Measurements from ENCODE around the gene CASP3. TPM values are rescaled to one million over a fixed set of nuclear protein-coding genes. Genes with fewer than 3 reads are reported as not detected.
"Not testable (repeated sequence)": the region's sequence is repeated elsewhere in the genome, so short reads cannot be mapped to it uniquely, and the experiment has no call there.

The CASP3 gene
- total RNA-seq, 1 donor from 2014 or later, result 19.7 TPM

DNA sequence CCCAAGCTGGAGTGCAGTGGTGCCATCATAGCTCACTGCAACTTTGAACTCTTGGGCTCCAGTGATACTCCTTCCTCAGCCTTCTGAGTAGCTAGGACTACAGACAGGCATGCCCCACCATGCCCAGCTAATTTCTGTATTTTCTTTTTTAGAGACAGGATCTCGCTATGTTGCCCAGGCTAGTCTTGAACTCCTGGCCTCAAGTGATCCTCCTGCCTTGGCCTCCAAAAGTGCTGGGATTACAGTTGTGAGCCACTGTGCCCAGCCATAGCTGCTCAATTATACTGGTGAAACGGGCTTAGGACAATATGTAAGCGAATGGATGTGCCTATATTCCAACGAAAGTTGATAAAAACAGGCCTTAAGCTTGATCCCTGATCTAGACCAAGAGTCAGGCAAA lies 13.1 kb downstream of the CASP3 start:
- DNase-seq (ENCODE audit: low spot score), result no peak

- DNase-seq (ENCODE audit: low spot score), result no peak
Measured at GRCh38 chr4:184635381-184635780, 13.9 kb downstream of the CASP3 start.

DNA sequence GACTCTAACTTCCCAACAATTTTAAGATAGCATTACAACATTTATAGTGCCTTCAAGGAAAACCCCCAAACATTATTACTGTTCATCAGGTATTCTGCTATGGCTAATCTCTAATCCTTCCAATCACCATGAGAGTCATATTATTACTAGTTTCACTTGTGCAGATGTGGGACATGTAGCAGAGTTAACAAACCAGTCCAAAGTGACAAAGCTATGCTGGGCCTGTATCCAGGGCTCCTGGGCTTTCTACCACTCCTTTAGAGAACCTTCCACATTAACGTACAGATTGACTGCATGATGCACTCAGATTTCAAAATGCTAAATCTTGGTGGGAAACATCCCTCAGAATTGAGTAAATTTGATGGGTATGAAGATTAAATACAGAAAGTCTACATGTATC lies 16.4 kb downstream of the CASP3 start:
- no peak for DNase-seq (ENCODE audit: low spot score)

DNA sequence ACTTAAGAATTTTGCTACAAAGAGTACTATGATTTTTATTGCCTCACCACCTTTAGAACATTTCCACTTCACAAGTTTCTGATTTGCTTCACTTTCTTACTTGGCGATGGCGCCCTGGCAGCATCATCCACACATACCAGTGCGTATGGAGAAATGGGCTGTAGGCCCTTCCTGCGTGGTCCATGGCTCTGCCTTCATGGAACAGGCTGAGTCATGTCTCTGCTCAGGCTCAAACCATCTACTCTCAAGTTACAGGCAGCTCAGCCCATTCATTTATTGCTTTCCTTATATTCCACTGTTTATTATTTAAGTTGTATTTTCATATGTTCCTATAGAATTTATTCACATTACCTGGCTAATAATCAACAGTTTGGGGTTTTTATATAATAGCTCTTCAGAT lies 21.1 kb downstream of the CASP3 start:
- DNase-seq (ENCODE audit: low spot score), result no peak

DNA sequence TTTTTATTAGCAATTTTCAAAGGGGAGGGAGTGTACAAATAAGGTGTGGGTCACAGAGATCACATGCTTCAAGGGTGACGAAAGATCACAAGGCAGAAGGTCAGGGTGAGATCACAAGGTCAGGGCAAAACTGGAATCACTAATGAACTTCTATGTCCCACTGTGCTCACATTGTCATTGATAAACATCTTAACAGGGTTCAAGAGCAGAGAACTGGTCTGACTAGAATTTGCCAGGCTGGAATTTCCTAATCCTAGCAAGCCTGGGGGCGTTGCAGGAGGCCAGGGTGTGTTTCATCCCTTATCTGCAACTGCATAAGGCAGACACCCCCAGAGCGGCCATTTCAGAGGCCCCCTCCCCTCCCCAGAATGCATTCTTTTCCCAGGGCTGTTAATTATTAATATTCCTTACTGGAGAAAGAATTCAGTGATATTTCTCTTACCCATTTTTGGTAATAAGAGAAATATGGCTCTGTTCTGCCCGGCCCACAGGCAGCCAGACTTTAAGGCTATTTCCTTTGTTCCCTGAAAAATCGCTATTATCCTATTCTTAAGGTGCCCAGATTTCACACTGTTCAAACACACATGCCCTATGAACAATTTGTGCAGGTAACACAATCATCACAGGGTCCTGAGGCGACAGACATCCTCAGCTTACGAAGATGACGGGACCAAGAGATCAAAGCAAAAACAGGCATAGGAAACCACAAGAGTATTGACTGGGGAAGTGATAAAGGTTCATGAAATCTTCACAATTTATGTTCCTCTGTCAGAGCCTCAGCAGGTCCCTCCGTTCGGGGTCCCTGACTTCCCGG lies 23.3 kb downstream of the CASP3 start:
- not testable (repeated sequence) for DNase-seq (ENCODE audit: low spot score)

- DNase-seq (ENCODE audit: low spot score), result no peak
Measured at GRCh38 chr4:184624972-184625554, 24.2 kb downstream of the CASP3 start.

- DNase-seq (ENCODE audit: low spot score), result not testable (repeated sequence)
Measured at GRCh38 chr4:184624504-184624903, 24.7 kb downstream of the CASP3 start.

DNA sequence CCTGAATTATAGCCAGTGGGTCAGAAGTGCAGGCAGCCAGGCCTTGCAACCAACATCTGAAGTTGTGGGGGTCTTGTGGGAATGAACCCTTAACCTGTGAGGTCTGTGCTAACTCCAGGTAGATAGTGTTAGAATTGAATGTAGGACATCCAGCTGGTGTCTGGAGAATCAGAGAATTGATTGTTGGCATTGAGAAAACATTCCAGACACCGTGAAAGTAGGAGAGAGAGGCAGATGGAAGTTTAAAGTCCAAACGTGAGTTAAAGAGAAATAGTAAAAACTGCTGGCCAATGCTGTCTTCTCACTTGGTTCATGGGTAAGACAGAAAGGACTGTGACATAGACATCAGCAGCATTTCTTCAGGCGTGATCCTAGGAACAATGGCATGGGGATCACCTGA lies 27.7 kb downstream of the CASP3 start:
- DNase-seq (ENCODE audit: low spot score), result no peak

- no peak for DNase-seq (ENCODE audit: low spot score)
Measured at GRCh38 chr4:184620212-184620867, 28.9 kb downstream of the CASP3 start.

- DNase-seq (ENCODE audit: low spot score), result no peak
Measured at GRCh38 chr4:184617600-184618196, 31.5 kb downstream of the CASP3 start.

DNA sequence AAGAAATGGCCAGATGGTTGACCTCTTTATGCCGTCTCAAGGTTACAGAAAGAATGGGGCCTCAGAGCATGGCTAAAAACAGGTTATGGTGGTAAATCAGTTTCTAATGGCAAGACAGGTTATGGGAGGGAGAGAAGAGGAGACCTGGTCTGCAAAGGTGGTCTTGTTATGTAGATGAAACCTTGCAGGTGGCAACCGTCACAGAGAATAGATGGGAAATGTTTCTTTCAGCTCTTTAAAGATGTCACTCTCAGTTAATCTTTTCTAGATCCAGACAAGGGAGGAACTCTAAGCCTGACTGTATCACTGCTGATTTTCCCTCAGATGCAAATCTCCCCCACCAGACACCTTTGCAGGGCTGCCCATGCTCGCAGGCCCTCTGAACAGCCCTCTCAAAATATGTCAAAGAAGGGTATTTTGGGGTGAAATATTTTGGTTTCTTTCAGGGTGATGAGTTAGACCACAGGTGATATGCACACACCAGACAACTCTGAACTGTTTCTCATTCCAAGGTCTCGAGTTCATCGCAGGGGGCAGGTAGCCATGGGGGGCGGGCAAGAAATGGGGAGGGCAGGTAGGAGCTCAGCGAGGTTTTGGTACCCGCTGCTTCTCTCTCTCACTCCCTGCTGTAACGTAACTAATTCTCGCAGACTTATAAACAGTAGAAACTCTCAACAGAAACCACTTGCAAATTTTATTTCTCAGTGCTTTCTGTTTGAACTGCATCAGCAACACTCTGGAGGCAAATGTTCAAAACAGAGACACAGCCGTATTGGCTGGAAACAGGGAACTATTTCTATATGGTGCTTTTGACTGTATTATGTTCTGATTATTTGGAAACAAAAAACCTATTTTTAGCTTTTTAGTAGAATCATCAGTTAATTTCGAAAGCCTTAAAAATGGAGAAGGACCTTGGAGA lies 32.4 kb downstream of the CASP3 start:
- no peak for DNase-seq (ENCODE audit: low spot score)

DNA sequence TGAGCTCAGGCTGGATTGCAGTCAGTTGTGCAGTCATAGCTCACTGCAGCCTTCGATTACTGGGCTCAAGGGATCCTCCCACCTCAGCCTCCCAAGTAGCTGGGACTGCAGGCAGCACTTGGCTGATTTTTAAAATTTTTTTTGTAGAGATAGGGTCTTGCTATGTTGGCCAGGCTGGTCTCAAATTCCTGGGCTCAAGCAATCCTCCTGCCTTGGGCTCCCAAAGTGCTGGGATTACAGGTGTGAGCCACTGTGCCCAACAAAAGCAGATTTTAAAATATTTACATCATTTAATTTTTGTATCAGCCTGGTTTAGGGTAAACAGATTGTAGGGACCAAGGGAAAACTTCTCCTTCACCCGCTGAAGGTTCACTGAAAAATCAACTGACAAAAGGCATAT lies 33.1 kb downstream of the CASP3 start:
- DNase-seq (ENCODE audit: low spot score), result not testable (repeated sequence)

- no peak for DNase-seq (ENCODE audit: low spot score)
Measured at GRCh38 chr4:184614509-184614908, 34.7 kb downstream of the CASP3 start.

GRCh38 chr4:184613405-184613804 lies 35.8 kb downstream of the CASP3 start:
- DNase-seq (ENCODE audit: low spot score), result no peak

DNA sequence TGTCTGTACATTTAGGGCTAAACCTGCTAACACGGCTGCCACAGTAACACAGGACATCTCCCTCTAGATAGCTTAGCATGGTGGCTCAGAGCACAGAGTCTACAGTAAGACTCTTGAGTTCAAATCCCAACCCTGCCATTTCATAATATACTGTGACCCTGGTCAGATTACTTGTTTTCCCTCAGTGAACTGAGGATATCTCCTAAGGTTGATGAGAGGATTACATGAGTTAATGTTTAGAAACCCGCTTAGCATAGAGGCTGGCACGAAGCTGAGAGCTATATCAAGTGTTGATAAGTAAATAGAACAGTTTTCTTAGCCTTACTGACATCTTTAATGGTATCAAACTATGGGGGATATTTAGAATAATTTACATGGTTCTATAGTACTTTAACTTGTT lies 37.2 kb downstream of the CASP3 start:
- DNase-seq (ENCODE audit: low spot score), result no peak

DNA sequence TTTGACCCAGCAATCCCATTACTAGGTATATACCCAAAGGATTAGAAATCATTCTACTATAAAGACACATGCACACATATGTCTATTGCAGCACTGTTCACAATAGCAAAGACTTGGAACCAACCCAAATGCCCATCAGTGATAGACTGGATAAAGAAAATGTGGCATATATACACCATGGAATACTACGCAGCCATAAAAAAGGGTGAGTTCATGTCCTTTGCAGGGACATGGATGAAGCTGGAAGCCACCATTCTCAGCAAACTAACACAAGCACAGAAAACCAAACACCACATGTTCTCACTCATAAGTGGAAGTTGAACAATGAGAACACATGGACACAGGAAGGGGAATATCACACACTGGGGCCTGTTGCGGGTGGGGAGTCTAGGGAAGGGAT lies 41.8 kb downstream of the CASP3 start:
- DNase-seq (ENCODE audit: low spot score), result not testable (repeated sequence)

DNA sequence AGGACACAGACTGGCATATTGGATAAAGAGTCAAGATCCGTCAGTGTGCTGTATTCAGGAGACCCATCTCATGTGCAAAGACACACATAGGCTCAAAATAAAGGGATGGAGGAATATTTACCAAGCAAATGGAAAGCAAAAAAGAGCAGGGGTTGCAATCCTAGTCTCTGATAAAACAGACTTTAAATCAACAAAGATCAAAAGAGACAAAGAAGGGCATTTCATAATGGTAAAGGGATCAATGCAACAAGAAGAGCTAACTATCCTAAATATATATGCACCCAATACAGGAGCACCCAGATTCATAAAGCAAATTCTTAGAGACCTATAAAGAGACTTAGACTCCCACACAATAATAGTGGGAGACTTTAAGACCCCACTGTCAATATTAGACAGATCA lies 46.4 kb downstream of the CASP3 start:
- not testable (repeated sequence) for DNase-seq (ENCODE audit: low spot score)

GRCh38 chr4:184600982-184601381 lies 48.3 kb downstream of the CASP3 start:
- DNase-seq (ENCODE audit: low spot score), result not testable (repeated sequence)

GRCh38 chr4:184599492-184600135 lies 49.6 kb downstream of the CASP3 start:
- DNase-seq (ENCODE audit: low spot score), result no peak

- DNase-seq (ENCODE audit: low spot score), result no peak
Measured at GRCh38 chr4:184598753-184599491, 50.3 kb downstream of the CASP3 start.

All from mesenteric fat pad (tissue), 1 donor.